Upper lobe of left lung (tissue), 4 donors: ENCODE results near the gene ANKS1A.

Experiments
- POLR2A ChIP-seq, 4 donors: fragments of 450-650 bp; IDR thresholded peaks; one replicate each; pipeline ENCODE4 v1.5.1; 2016 to 2017; ENCODE audit warnings: antibody characterized with exemption in 4 of 4, mild to moderate bottlenecking in 2 of 4
- POLR2AphosphoS5 ChIP-seq, 2 donors: sonication (generic); formaldehyde crosslinking; IDR thresholded peaks; one replicate each; pipeline ENCODE4 v1.5.1; 2017; ENCODE audit warnings: antibody characterized with exemption in 2 of 2
- TF ChIP-seq, protein P1 (sequence below), 6 experiments: fragments of 450-650 bp in 4 of 6; fragments of 200-600 bp in 2 of 6; sonication (generic) in 2 of 6; IDR thresholded peaks; one replicate each; pipeline ENCODE4 v1.5.1; 2016 to 2019; ENCODE audit warnings: antibody characterized with exemption in 6 of 6

- TF ChIP-seq POLR2A (IDR thresholded peaks at IDR 0.05) (no peak), POLR2AphosphoS5 (IDR thresholded peaks at IDR 0.05) (no peak)
- TF ChIP-seq, protein P1, sequence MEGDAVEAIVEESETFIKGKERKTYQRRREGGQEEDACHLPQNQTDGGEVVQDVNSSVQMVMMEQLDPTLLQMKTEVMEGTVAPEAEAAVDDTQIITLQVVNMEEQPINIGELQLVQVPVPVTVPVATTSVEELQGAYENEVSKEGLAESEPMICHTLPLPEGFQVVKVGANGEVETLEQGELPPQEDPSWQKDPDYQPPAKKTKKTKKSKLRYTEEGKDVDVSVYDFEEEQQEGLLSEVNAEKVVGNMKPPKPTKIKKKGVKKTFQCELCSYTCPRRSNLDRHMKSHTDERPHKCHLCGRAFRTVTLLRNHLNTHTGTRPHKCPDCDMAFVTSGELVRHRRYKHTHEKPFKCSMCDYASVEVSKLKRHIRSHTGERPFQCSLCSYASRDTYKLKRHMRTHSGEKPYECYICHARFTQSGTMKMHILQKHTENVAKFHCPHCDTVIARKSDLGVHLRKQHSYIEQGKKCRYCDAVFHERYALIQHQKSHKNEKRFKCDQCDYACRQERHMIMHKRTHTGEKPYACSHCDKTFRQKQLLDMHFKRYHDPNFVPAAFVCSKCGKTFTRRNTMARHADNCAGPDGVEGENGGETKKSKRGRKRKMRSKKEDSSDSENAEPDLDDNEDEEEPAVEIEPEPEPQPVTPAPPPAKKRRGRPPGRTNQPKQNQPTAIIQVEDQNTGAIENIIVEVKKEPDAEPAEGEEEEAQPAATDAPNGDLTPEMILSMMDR (IDR thresholded peaks at IDR 0.05) = no peak
Measured at GRCh38 chr6:35026434-35027222, 137.6 kb downstream of the ANKS1A start.
